D341Med (cell line): Measurements from ENCODE around the gene HIVEP2.

ENCODE experiments used
- DNase-seq: peaks from one replicate; pipeline ENCODE4 v3.0.0; 2012; ENCODE audit warnings: low spot score

HIVEP2 gene

GRCh38 chr6:142839686-142840040, 105.3 kb downstream of the HIVEP2 start:
- DNase-seq, result no peak

- no peak for DNase-seq
Measured at GRCh38 chr6:142838821-142839685, 105.9 kb downstream of the HIVEP2 start.

GRCh38 chr6:142835787-142836535, 109.0 kb downstream of the HIVEP2 start:
- no peak for DNase-seq

- no peak for DNase-seq
Measured at GRCh38 chr6:142834853-142835252, 110.1 kb downstream of the HIVEP2 start.

GRCh38 chr6:142833798-142834197, 111.2 kb downstream of the HIVEP2 start:
- no peak for DNase-seq

- no peak for DNase-seq
Measured at GRCh38 chr6:142833054-142833453, 111.9 kb downstream of the HIVEP2 start.

- DNase-seq, result no peak
Measured at GRCh38 chr6:142830807-142831206, 114.2 kb downstream of the HIVEP2 start.

- no peak for DNase-seq
Measured at GRCh38 chr6:142830116-142830710, 114.8 kb downstream of the HIVEP2 start.

- DNase-seq, result no peak
Measured at GRCh38 chr6:142829556-142829955, 115.4 kb downstream of the HIVEP2 start.

GRCh38 chr6:142827991-142828390, 117.0 kb downstream of the HIVEP2 start:
- no peak for DNase-seq

- no peak for DNase-seq
Measured at GRCh38 chr6:142827369-142827768, 117.6 kb downstream of the HIVEP2 start.

GRCh38 chr6:142825760-142826159, 119.2 kb downstream of the HIVEP2 start:
- no peak for DNase-seq

GRCh38 chr6:142824426-142824825, 120.5 kb downstream of the HIVEP2 start:
- no peak for DNase-seq

GRCh38 chr6:142823256-142823902, 121.6 kb downstream of the HIVEP2 start:
- no peak for DNase-seq

GRCh38 chr6:142822842-142823241, 122.1 kb downstream of the HIVEP2 start:
- peak; percentile 83 for DNase-seq

GRCh38 chr6:142822383-142822782, 122.6 kb downstream of the HIVEP2 start:
- no peak for DNase-seq

GRCh38 chr6:142821860-142822259, 123.1 kb downstream of the HIVEP2 start:
- DNase-seq, result no peak

GRCh38 chr6:142821164-142821716, 123.7 kb downstream of the HIVEP2 start:
- DNase-seq, result no peak

GRCh38 chr6:142820338-142821051, 124.5 kb downstream of the HIVEP2 start:
- no peak for DNase-seq

GRCh38 chr6:142819603-142820337, 125.2 kb downstream of the HIVEP2 start:
- DNase-seq, result no peak

- no peak for DNase-seq
Measured at GRCh38 chr6:142816486-142816885, 128.5 kb downstream of the HIVEP2 start.
